HG02852 (cell line): ENCODE measurements around the gene SLC6A6.

Source experiments
- ATAC-seq: cut with Tn5 transposase; IDR thresholded peaks from one replicate; pipeline ENCODE4 v1.9.1; 2021; ENCODE audit warnings: mild to moderate bottlenecking, moderate library complexity; ENCODE audit not compliant: unreplicated experiment

Gene SLC6A6

DNA sequence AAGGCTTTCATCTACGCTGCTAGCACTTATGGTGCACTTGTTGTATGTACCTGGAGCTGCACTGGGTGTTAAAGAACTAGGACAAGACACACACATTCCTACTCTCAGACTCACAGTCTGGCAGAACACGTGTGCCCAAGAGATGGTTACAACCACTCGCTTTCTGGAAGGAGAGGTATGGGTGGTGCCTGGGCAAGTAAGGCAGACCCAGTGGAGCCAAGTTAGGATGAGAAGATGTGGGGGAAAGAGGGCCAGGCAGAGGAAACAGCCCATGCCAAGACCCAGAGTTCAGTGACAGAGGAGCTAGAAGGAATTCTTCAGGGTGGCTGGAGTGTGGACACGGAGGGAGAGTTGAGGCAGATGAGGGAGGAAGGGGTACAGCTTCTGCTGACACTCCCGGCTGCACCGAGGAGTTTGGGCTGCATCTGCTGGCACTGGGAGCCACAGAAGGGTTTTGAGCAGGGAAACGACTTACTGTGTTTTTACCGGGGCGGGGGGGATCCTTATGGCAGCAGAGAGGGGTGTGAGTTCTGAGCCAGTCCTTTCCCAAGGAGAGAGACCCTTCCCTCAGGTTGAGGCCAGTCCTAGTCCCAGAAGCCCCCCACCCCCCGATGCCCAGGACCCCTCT is 78.7 kb downstream of the SLC6A6 start:
- ATAC-seq = no peak

DNA sequence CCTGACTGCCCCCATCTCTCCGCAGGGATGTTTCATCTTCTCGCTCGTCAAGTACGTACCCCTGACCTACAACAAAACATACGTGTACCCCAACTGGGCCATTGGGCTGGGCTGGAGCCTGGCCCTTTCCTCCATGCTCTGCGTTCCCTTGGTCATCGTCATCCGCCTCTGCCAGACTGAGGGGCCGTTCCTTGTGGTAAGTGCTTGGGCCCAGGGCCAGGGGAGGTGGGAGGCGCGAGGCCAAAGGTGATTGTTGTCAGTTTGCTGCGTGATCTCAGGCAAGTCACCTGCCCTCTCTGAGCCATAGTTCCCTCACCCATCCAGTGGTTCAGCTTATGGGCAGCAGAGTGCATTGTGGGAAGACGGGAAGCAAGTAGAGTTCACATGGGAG is 79.2 kb downstream of the SLC6A6 start:
- ATAC-seq = no peak

DNA sequence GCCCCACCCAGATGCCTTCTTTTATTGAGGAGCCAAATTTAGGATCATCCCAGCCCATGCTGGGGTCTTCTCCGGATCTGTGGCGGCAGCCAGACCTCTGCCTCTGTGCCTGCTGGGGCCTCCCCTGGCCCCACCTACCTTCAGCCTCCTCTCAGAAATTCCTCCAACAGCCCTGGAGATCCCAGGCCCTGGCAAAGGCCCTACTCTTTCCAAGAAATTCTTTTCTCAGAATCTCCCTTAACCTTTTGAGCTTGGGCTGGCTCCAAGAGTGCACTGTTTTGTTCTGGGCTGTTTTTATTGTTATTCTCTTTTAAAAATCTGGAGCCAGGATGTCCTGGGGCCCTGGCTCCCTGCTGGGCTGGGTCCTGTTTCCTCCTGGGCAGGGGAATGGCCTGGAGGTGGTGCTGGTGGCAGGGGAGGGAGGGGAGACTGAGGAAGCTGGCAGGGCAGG is 79.9 kb downstream of the SLC6A6 start:
- no peak for ATAC-seq

DNA sequence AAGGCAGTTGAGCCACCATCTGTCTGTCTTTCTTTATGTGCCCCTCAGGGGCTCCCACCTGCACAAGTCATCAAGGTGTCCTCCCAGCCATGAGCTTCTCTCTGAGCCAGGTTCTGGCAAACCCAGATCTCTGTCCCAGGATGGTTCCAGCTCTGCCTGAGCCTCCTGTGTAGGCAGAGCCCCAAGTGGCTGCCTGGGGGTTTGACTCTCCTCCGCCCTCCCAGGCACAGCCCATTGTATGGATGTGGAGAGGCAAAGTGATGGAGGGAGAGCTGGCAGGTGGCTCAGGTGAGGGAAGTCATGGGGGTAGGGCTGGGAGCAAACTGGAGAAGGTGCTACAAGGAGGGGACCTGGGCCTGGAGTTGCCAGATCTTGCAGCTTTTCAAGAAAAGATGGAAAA is 80.9 kb downstream of the SLC6A6 start:
- no peak for ATAC-seq

DNA sequence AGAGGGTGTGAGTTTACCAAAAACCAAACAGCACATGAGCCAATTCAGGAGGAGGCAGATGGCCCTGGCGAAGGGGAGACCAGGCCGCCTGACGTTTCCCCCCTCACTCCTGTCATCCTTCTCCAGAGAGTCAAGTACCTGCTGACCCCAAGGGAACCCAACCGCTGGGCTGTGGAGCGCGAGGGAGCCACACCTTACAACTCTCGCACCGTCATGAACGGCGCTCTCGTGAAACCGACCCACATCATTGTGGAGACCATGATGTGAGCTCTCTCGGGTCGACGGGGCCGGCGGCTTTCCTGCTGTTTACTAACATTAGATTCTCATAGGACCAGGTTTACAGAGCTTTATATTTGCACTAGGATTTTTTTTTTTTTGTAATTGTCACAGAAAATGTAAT is 82.3 kb downstream of the SLC6A6 start:
- no peak for ATAC-seq

DNA sequence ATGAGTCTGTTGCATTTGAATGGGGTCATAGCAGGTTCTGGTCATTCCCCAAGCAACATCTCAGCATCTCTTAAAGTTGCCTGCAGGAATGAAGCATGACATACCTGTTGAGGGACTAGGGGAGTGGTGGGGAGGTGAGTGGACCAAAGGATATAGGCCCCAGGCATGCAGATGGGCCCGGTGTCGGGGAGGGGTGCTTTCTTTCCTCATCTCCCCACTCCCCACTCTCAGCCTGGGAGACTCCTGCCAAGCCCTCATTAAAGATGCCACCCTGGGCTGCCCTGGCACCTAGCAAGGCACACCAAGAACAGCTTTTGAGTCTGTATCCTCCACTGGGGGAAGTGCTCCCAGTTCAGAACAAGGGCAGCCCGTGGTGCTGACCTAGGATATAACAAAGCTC is 83.6 kb downstream of the SLC6A6 start:
- no peak for ATAC-seq

DNA sequence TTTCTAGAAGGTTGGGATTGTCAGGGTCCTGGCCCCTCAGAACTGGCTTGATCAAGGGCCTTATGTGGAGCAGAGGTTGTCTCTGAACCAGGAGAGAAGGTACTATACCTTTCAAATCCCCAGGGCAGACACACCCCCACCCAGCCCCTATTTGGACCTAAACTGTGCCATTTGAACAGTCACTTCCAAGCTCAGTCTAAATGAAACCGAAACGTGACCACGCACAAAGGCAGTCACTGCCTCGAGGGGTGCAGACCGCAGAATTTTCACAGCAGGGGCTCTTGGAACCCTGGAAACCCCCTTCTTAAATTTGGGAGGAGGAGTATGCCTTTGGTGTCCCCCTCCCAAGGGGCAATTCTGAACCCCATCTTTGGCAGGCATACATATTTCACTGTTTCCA is 84.1 kb downstream of the SLC6A6 start:
- no peak for ATAC-seq

DNA sequence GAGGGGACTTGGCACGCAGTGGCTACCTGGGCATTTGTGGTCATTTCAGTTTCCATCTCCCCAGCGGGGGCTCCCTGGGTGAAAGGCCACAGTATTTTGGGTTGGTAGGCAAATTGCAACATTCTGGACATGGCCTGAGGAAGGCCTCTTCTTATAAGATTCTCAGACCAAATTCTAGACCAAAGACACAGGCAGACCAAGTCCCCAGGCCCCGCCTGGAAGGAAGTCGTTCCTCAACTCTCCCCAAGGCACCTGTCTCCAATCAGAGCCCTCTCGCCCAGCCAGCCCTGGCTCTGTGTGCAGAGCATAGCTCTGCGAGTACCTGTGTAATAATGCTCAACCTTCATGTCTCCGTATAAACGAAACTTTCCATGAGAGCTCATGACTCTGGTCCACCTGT is 84.7 kb downstream of the SLC6A6 start:
- no peak for ATAC-seq

DNA sequence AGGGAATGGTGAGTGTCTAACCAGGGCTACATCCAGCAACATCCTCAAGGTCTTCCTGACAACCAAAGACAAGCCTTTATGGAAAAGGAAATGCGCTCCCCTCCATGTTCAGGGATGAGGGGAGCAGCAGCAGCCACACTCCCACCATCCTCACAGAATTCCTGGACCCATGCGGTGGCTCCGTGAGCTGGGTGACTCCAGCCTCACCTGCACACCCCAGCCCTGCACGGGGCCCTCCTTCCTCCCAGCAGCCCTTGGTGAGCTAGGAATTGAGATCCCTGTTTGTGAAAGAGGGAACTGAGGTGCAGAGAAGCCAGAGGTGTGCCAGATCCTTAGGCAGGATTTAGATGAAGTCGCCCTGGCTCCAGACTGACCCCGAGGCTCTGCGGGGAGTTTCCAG is 85.4 kb downstream of the SLC6A6 start:
- ATAC-seq = no peak

DNA sequence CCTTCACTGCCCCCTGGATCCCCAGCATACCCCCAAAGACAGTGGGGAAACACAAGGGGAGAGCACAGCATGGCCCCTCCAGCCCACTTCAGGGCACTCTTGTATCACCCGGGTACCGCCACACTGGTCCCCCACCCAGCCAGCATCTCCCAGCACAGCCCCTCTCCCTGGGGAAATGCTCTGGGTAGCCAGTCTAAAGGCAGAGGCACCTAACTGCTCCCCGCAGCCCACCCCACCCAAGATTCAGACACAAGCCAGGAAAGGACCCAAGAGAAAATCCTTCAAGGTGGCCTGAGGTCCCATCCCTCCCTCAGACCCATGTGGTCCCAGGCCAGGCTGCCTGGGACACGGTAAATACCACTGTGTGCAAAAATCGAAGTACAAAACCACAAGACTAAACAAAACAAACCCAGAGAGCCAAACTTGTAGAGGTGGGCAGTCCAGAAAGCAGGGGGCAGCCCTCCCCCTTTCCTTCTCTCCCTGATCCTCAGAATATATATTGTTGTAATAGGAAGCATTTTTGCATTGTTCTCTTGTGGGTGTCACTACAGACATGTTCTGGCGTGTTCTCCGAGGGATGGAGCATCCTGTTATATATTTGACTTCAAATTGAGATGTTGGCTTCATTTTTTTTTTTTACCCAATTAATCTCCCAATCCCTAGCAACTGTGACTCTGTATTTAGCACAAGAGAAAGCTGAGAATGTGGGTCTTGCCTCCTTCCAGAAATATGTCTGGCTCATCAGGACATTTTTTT is 86.1 kb downstream of the SLC6A6 start:
- no peak for ATAC-seq

DNA sequence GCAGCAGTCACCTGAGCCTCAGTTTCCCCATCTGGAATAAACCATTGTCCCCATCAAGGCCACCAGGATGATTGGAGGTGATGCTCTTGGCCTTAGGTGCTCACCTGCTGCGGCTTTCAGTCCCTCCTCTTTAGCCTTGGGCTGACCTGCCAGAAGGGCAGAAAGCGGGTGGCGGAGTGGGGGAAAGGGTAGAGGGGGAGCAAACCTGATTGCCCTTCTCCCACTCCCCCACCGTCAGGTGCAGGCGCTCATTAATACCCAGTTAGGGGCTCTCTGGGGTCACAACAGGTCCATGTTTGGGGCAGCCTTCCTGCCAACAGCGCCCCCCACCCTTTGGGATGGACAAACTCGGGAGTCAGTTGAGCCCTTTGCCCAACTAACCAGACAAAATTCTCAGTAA is 87.2 kb downstream of the SLC6A6 start:
- no peak for ATAC-seq

DNA sequence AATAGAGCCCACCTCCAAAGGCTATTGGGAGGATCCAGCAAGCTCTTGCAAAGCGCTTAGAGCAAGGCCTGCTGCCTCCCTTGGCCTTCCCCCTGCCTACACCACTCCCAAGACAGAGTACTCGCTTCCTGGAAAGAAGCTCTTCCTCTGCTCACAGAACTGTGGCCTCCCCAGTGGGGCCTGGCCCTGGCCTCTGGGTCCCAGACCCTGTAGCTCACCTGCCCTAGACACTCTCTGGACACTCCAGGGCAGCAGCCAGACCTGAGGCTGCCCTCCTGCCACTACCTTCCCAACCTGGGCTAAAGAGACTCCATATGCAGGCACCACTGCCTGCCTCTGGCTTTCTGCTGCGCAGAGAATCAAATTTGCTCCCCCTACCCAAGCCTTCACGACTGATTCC is 87.8 kb downstream of the SLC6A6 start:
- ATAC-seq = no peak

DNA sequence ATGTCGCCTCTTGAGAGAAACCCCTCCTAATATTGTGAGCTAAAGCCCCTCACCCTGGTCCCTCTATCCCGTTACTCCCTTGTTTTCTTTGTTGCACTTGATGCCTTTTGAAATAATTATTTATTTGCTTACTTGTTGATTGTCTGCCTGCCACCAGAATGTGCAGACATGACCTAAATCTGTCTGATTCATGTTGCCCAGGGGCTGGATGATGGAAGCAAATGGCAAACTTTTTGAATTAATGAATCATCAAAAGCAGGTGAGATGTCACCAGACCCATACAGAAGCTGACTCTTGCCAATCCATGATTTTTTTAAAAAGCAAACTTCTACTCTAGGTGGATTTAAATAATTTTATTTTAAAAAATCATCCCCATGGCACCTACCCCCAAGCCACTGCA is 88.4 kb downstream of the SLC6A6 start:
- ATAC-seq = no peak

DNA sequence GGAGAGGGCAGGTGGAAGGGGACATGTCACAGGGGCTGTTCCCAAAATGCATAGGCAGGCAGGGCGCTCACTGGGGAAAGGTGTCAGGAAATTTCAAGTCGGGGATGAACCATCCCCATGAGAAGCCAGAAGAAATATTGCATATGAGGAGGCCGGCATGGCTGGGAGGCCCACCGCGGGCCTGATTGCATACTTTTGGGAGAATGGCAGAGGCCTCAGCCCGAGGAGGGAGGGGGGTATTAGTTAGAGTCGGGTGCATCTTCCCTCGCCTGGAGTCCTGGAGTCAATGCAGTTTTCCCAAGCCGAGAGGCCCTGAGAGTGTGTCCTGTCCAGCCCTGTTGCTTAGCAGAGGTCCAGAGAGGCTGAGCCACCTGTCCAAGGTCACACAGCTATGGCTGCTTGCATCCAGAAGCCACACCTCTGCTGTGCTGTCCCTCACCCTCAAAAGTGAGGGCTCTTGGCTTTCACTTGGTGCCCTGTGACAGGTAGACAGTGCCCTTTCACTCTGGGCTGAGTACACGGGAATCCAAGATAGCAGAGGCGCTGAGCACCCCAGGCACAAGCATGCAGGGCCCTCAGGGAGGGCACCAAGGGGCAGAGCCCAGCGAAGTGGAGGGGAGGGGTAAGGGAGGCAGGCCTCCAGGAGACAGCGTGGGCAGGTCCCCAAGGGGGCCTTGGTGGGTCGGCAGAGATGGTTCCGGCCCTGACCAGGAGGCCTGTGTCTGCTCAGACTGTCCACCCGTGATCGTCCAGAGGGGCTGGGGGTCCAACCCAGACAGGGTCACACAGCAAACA is 89.2 kb downstream of the SLC6A6 start:
- no peak for ATAC-seq

DNA sequence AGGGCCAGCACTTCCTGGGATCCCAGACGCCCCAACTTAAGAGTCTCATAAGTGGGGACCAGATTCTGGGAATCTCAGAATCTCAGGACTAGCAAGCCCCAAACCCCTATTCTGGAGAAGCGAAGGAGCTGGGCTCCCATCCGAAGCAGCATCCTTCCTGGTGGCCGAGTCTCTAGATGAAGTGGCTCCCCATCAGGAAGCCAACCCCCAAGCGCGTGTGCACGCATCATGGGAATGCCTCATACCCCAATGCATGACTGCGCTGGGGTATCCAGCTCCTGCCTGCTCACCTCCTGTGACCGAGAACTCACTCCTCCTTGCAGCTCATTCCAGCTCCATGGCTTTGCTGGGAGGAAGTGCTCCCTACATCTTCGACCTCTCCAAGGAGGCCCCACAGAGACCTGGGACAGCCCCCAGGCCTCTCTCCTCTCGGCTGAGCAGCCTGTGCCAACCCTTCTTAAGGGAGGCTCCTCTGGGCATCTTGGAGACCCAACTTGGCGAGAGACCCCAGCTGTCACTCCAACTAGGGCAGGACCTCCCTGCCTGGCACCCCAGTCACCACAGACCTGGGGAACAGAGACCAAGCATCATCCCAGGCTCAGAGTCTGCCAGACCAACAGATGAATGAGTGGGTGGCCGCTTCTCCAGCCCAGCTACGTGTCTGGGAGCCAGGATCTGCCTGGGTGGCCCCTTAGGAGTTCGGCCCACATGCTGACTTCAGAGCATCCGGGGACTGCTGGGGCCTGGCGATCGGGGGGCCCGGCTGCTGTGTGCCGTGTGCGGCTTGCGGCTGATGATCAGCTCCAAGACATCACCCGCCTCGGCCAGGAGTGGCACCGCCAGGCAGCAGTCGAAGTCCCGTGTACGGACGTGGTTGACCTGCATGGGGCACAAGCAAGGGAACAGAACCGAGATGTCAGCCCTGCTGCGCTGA is 90.8 kb downstream of the SLC6A6 start:
- ATAC-seq = no peak

DNA sequence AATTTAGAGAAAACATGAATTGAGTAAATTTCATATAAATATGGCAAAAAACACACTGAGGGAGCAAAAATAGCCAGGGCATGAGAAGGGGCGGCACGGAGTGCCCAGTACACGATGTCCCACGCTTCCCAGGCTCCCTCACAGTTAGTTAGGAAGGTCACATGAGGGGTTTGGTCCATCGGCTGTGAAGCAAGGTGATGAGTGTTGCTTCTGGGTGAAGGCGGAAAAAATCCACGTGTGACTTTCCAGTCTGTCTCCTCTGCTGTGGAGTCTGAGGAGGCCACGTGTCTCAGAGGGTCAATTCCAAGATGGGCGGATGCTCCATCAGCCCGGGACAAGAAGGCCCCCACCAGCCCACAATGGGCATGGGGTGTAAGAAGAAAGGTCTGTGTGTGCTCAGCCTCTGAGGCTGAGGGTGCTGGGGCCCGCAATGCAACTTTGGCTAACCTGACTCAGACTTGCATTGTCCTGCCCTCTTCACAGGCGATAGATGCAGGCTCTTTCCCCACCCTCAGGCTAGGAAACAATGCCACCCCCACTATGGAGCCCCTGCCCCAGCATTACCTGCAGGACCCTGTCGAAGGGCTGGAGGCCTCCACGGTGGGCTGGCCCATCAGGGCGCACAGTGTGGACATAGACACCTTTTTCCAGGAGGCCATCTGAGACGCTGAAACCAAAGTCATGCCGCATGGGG is 92.0 kb downstream of the SLC6A6 start:
- ATAC-seq = no peak

DNA sequence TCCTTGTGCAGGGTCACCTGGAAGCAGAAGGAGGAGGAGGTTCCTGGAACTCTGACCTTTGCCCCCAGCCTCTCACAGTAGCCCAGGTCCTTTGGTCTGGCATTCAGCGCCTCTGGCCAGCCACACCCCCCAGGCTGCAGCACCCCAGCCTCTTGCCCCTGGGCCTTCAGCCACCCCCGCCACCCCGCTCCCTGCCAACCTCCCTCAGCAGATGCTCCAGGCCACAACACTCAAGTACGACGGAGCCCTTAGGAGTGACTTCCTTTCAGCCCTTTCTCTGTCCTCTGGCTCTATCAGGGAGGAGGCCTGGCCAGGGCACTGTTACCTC is 92.5 kb downstream of the SLC6A6 start:
- ATAC-seq = no peak

DNA sequence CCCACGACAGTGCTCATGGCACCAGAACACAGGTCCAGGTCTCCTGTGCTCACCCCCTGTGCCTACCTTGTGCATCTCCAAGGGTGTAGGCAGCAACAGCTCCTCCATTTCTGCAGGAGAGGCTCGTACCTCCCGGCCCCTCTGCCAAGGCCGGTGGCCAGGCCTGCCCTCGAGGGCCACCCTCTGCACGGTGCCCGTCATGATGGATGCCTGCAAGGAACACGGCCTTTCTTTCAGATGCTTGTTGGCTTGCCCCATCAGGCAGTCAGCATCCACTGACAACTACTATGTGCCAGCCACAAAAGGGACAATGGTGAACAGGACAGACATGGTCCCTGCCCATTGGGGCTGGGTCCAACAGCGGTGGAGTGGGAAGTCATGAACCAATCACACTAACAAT is 93.9 kb downstream of the SLC6A6 start:
- no peak for ATAC-seq

DNA sequence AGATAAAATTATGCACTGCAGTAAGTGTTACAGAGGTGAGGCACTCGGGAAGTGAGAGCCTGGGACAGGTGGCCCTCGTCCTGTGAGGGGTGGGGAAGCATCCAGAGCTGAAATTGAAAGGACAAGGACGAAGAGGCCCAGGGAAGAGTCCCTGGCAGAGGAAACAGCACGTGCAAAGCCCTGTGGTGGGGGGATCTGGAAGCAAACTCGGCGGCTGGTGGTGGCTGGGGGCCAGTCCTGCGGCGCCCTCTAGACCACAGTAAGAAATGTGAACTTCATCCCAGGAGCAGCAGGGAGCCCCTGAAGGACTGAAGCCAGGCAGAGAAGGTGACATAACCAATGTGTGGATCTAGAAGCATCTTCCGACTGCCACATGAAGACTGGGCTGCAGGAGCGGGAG is 94.9 kb downstream of the SLC6A6 start:
- no peak for ATAC-seq

DNA sequence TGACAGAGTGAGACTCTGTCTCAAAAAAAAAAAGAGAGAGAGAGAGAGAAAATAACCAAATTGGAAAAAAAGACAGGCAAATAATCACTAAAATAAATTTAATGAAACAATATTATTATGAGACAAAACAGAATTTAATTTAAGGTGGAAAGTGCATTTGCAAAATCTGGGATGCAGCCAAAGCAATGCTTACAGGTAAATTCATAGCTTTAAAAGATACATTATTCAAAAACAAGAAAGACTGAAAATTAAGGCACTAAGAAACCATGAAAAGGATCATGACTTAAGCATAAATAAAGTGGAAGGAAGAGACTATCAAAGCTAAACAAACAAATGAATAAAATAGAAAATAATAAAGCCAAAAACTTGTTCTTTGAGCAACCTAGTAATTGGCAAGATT is 100.1 kb downstream of the SLC6A6 start:
- no peak for ATAC-seq
